MM.1S (cell line): ENCODE measurements around the gene IL15RA.

Experiments
- EZH2 ChIP-seq: fragments of 300-600 bp; sonication (generic); optimal IDR thresholded peaks from 2 replicates; pipeline ENCODE3; 2017; ENCODE audit warnings: low read depth, mild to moderate bottlenecking, antibody characterized with exemption, low read length, mixed read lengths
- EZH2phosphoT487 ChIP-seq: fragments of 300-600 bp; sonication (generic); IDR thresholded peaks from 2 replicates; pipeline ENCODE4 v1.6.1; 2018; ENCODE audit warnings: antibody characterized with exemption, low read length
- TF ChIP-seq, protein P1 (sequence below): fragments of 300-600 bp; sonication (generic); IDR thresholded peaks from 2 replicates; pipeline ENCODE4 v1.5.1; 2016; ENCODE audit warnings: antibody characterized with exemption, low read length, mixed read lengths

DNA sequence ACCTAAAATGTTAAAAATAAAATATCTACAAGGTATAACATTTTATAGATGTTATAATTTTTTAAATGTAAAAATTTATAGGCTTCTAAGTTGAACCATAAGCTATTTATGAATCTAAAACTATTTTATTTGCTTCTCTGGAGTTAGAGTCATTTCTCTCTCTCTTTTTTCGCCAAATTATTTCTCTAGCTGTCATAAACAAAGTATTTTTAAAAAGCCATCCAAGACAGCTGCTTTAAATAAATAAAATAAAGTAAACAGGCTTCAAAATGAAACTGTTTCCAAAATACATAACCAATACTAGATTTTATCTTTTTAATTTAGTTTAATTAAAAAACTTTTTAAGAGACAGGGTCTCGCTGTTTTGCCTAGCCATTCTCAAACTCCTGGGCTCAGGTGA, 12.4 kb upstream of the IL15RA start:
- TF ChIP-seq EZH2, result no peak
- TF ChIP-seq, protein P1, sequence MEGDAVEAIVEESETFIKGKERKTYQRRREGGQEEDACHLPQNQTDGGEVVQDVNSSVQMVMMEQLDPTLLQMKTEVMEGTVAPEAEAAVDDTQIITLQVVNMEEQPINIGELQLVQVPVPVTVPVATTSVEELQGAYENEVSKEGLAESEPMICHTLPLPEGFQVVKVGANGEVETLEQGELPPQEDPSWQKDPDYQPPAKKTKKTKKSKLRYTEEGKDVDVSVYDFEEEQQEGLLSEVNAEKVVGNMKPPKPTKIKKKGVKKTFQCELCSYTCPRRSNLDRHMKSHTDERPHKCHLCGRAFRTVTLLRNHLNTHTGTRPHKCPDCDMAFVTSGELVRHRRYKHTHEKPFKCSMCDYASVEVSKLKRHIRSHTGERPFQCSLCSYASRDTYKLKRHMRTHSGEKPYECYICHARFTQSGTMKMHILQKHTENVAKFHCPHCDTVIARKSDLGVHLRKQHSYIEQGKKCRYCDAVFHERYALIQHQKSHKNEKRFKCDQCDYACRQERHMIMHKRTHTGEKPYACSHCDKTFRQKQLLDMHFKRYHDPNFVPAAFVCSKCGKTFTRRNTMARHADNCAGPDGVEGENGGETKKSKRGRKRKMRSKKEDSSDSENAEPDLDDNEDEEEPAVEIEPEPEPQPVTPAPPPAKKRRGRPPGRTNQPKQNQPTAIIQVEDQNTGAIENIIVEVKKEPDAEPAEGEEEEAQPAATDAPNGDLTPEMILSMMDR, result no peak
- TF ChIP-seq EZH2phosphoT487, result no peak
